ENCODE measurements around the gene DIS3L2.
"Not testable (repeated sequence)": the region's sequence is repeated elsewhere in the genome, so short reads cannot be mapped to it uniquely, and the experiment has no call there.

Gene DIS3L2

DNA sequence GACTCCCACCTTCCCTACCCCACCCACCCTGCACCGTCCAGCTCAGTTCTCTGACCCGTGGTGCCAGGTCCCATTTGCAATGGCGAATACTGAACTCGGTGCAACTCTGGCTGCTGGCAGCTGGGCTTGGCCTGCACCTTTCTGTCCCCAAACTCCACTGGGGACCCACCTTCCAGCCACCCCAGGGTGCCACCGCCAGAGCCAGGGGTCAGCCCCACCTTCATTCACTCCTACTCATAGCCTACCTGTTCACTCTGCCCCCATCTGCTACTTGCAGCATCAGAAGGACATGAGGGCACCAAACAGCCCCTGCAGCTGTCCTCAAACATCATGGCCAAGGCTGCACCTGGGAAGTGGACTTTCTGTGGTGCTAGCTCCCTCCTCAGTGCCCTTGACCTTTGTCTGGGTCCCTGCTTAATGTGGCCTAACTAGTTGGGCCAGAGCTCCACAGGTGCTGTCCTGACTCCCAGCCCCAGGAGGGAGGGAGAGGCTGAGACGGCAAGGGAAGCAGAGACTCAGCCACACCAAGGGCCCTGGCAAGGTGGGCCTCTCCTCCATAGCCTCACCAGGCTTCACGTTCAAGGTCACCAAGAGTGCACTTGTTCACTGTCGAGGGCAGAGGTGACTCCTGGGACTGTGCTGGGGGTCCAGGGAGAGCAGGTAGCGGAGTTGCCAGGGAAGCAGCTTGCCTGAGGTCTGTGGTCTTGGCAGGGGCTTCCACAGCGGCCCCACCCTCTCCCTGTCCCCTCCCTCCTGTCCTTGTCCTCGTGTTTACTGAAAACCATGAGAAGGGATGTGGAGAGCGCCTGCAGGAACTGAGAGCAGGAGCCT lies 365.0 kb downstream of the DIS3L2 start:
- H3K27me3 ChIP-seq (ENCODE audit: insufficient read depth, low read length): not testable (repeated sequence)

GRCh38 chr2:232327105-232328031 lies 365.9 kb downstream of the DIS3L2 start:
- no peak overlapping the region for H2AFZ ChIP-seq (ENCODE audit: low read depth, low read length)
- H3K4me1 ChIP-seq (ENCODE audit: insufficient read depth, low read length): peaks cover 19% of the 10 kb centered on the region
- no peaks in the 10 kb centered on the region for H3K36me3 ChIP-seq (ENCODE audit: insufficient read depth, low read length)
- H3K9me3 ChIP-seq (ENCODE audit: low read length): no peaks in the 10 kb centered on the region
- H3K4me3 ChIP-seq (ENCODE audit: low read length): no peak overlapping the region
- H3K27me3 ChIP-seq (ENCODE audit: insufficient read depth, low read length): no peaks in the 10 kb centered on the region

More for the DNA sequence above, 365.0 kb downstream of the DIS3L2 start:
- H3K36me3 ChIP-seq (ENCODE audit: insufficient read depth, low read length); H3K9me3 ChIP-seq (ENCODE audit: low read length); H3K4me3 ChIP-seq (ENCODE audit: low read length); H2AFZ ChIP-seq (ENCODE audit: low read depth, low read length): not testable (repeated sequence)
- H3K4me1 ChIP-seq (ENCODE audit: insufficient read depth, low read length): peaks cover 23% of the 10 kb centered on the region

GRCh38 chr2:232328032-232328422 lies 366.5 kb downstream of the DIS3L2 start:
- H3K27me3 ChIP-seq (ENCODE audit: insufficient read depth, low read length): no peaks in the 10 kb centered on the region
- H3K36me3 ChIP-seq (ENCODE audit: insufficient read depth, low read length): no peaks in the 10 kb centered on the region
- H3K4me1 ChIP-seq (ENCODE audit: insufficient read depth, low read length): peaks cover 17% of the 10 kb centered on the region
- H3K4me3 ChIP-seq (ENCODE audit: low read length): no peak overlapping the region
- H2AFZ ChIP-seq (ENCODE audit: low read depth, low read length): no peak overlapping the region
- H3K9me3 ChIP-seq (ENCODE audit: low read length): no peaks in the 10 kb centered on the region

- H3K4me3 ChIP-seq (ENCODE audit: low read length): no peak overlapping the region
Observed at GRCh38 chr2:232328516-232329460, 367.3 kb downstream of the DIS3L2 start.

GRCh38 chr2:232329716-232330067 lies 368.2 kb downstream of the DIS3L2 start:
- Histone ChIP-seq H3K4me3 (ENCODE audit: low read length) (no peak overlapping the region), H3K9me3 (ENCODE audit: low read length) (no peaks in the 10 kb centered on the region), H2AFZ (ENCODE audit: low read depth, low read length) (no peak overlapping the region), H3K4me1 (ENCODE audit: insufficient read depth, low read length) (peaks cover 14% of the 10 kb centered on the region), H3K36me3 (ENCODE audit: insufficient read depth, low read length) (peaks cover 2% of the 10 kb centered on the region), H3K27me3 (ENCODE audit: insufficient read depth, low read length) (no peaks in the 10 kb centered on the region)

More at GRCh38 chr2:232328516-232329460, 367.3 kb downstream of the DIS3L2 start:
- H3K27me3 ChIP-seq (ENCODE audit: insufficient read depth, low read length): no peaks in the 10 kb centered on the region
- H3K36me3 ChIP-seq (ENCODE audit: insufficient read depth, low read length): no peaks in the 10 kb centered on the region
- no peaks in the 10 kb centered on the region for H3K9me3 ChIP-seq (ENCODE audit: low read length)
- no peak overlapping the region for H2AFZ ChIP-seq (ENCODE audit: low read depth, low read length)
- H3K4me1 ChIP-seq (ENCODE audit: insufficient read depth, low read length): peaks cover 17% of the 10 kb centered on the region

- H3K4me1 ChIP-seq (ENCODE audit: insufficient read depth, low read length): peaks cover 14% of the 10 kb centered on the region
- H3K36me3 ChIP-seq (ENCODE audit: insufficient read depth, low read length): peaks cover 2% of the 10 kb centered on the region
- no peak overlapping the region for H3K4me3 ChIP-seq (ENCODE audit: low read length)
- H3K27me3 ChIP-seq (ENCODE audit: insufficient read depth, low read length): no peaks in the 10 kb centered on the region
- H2AFZ ChIP-seq (ENCODE audit: low read depth, low read length): no peak overlapping the region
- no peaks in the 10 kb centered on the region for H3K9me3 ChIP-seq (ENCODE audit: low read length)
Observed at GRCh38 chr2:232330068-232330999, 368.8 kb downstream of the DIS3L2 start.

- H3K27me3 ChIP-seq (ENCODE audit: insufficient read depth, low read length); H3K36me3 ChIP-seq (ENCODE audit: insufficient read depth, low read length); H3K4me1 ChIP-seq (ENCODE audit: insufficient read depth, low read length); H3K4me3 ChIP-seq (ENCODE audit: low read length); H2AFZ ChIP-seq (ENCODE audit: low read depth, low read length); H3K9me3 ChIP-seq (ENCODE audit: low read length): not testable (repeated sequence)
Observed at GRCh38 chr2:232331061-232331460, 369.5 kb downstream of the DIS3L2 start.

DNA sequence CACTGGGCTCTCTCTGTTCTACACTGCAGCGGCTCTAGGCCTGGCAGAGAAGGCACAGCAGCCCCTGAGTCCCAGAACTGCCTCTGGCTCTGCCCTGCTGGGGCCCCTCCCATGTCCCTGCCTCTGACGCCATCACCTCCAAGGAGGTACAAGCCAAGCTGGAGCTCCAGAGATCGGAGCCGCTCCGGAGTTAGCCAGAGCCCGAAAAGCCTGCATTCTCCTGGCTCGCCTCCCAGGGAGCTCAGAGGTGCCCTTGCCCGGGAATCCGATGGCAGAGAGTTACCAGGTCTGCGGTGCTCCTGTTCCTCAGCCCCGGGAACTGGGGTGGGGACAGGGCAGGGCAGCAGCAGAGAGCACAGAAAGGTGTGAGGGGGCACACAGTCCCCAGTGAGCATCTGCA lies 370.1 kb downstream of the DIS3L2 start:
- not testable (repeated sequence) for H2AFZ ChIP-seq (ENCODE audit: low read depth, low read length); H3K36me3 ChIP-seq (ENCODE audit: insufficient read depth, low read length); H3K4me3 ChIP-seq (ENCODE audit: low read length); H3K9me3 ChIP-seq (ENCODE audit: low read length); H3K27me3 ChIP-seq (ENCODE audit: insufficient read depth, low read length); H3K4me1 ChIP-seq (ENCODE audit: insufficient read depth, low read length)

DNA sequence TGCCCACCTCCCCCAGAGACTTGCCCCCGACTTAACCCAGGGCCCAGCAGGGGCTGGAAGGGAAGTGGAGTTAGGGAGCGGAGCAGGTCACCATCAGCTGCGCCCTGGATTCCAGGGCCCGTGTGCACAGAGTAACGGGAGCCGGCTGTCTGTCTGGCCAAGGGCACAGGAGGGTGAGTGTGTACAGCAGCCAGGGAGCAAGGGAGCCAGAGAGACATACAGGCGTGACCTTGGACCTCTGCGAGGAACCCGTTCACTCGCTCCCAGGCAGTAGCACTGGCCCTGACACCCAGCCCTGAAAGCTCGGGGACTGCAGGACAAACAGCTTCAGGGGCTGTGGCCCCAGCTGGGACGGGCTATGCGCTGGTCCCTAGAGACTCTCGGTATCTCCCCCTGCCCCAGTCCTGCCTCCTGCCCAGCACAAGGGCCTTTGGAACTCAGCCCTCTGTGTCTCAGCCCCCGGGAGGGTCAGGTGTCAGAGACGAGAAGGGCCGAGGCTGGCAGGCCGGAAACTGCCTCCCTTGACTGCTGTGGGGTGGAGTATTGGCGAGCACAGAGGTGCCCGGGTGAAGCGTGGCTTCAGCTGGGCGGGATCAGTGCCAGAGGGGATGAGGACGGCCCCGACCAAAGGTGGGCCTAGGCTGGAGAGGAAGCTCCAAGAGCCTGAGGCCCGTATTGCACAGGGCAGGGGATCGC lies 370.9 kb downstream of the DIS3L2 start:
- not testable (repeated sequence) for H3K9me3 ChIP-seq (ENCODE audit: low read length); H3K4me1 ChIP-seq (ENCODE audit: insufficient read depth, low read length); H3K4me3 ChIP-seq (ENCODE audit: low read length); H3K27me3 ChIP-seq (ENCODE audit: insufficient read depth, low read length); H2AFZ ChIP-seq (ENCODE audit: low read depth, low read length); H3K36me3 ChIP-seq (ENCODE audit: insufficient read depth, low read length)

GRCh38 chr2:232332940-232333259 lies 371.4 kb downstream of the DIS3L2 start:
- H3K4me3 ChIP-seq (ENCODE audit: low read length): no peak overlapping the region
- peaks cover 2% of the 10 kb centered on the region for H3K4me1 ChIP-seq (ENCODE audit: insufficient read depth, low read length)
- no peaks in the 10 kb centered on the region for H3K9me3 ChIP-seq (ENCODE audit: low read length)
- H3K27me3 ChIP-seq (ENCODE audit: insufficient read depth, low read length): no peaks in the 10 kb centered on the region
- H2AFZ ChIP-seq (ENCODE audit: low read depth, low read length): no peak overlapping the region
- H3K36me3 ChIP-seq (ENCODE audit: insufficient read depth, low read length): peaks cover 2% of the 10 kb centered on the region

GRCh38 chr2:232333361-232334135 lies 372.0 kb downstream of the DIS3L2 start:
- Histone ChIP-seq H3K36me3 (ENCODE audit: insufficient read depth, low read length) (peaks cover 2% of the 10 kb centered on the region), H3K27me3 (ENCODE audit: insufficient read depth, low read length) (no peaks in the 10 kb centered on the region), H3K4me1 (ENCODE audit: insufficient read depth, low read length) (peaks cover 2% of the 10 kb centered on the region), H2AFZ (ENCODE audit: low read depth, low read length) (no peak overlapping the region), H3K9me3 (ENCODE audit: low read length) (no peaks in the 10 kb centered on the region), H3K4me3 (ENCODE audit: low read length) (no peak overlapping the region)

Measured in neuron (in vitro differentiated cells).